Muscle of leg (tissue), 11 donors: Measurements from ENCODE around the gene SLC12A1. TPM values are rescaled to one million over a fixed set of nuclear protein-coding genes. Genes with fewer than 3 reads are reported as not detected.

ENCODE experiments used
- DNase-seq: peaks from one replicate; pipeline ENCODE4 v3.0.0; 2013
- H3K27ac ChIP-seq: one replicate; pipeline ENCODE4 v1.5.1; 2013; ENCODE audit warnings: mild to moderate bottlenecking, low read length, control low read depth
- H3K27me3 ChIP-seq: one replicate; pipeline ENCODE4 v1.6.1; 2013; ENCODE audit warnings: low read length; ENCODE audit not compliant: control insufficient read depth, insufficient read depth
- H3K36me3 ChIP-seq: one replicate; pipeline ENCODE4 v1.6.1; 2013; ENCODE audit warnings: low read length; ENCODE audit not compliant: control insufficient read depth, insufficient read depth
- H3K4me1 ChIP-seq: one replicate; pipeline ENCODE4 v1.6.1; 2013; ENCODE audit warnings: low read length; ENCODE audit not compliant: control insufficient read depth, insufficient read depth
- H3K4me3 ChIP-seq: one replicate; pipeline ENCODE4 v1.5.1; 2013; ENCODE audit warnings: low read length, control low read depth
- H3K9me3 ChIP-seq: replicated peaks from 2 replicates; pipeline ENCODE4 v1.6.1; 2013; ENCODE audit warnings: low read depth, low read length; ENCODE audit not compliant: control insufficient read depth
- WGBS: methylation state at CpG from one replicate; pipeline ENCODE4 v1.1.5; 2013; ENCODE audit warnings: missing lambda C conversion rate; ENCODE audit not compliant: insufficient coverage; 5-methylcytosine and 5-hydroxymethylcytosine counted together
- polyA plus RNA-seq, 8 donors: library from polyadenylated mRNA; unstranded; fragments of 120-200 nt; gene quantifications; one replicate each; pipeline versions ENCODE4 v1.2.1 to v1.2.3, GENCODE V29; 2013; ENCODE audit warnings: inconsistent platforms in 1 of 8, low replicate concordance in 1 of 8; ENCODE audit not compliant: insufficient read length in 8 of 8, insufficient read depth in 1 of 8
- total RNA-seq: library from RNA; stranded (reverse); fragments of 120-200 nt; gene quantifications from one replicate; pipeline ENCODE4 v1.2.4, GENCODE V29; 2013

The SLC12A1 gene
- total and polyA plus RNA-seq, 9 donors = 0.07 to 0.23 (median 0.15) TPM; not detected in 3

GRCh38 chr15:48185529-48185928, 20.6 kb upstream of the SLC12A1 start:
- Histone ChIP-seq H3K9me3 (no peaks in the 10 kb centered on the region), H3K36me3 (no peaks in the 10 kb centered on the region), H3K27ac (no peak overlapping the region), H3K27me3 (no peaks in the 10 kb centered on the region), H3K4me3 (no peak overlapping the region), H3K4me1 (no peaks in the 10 kb centered on the region)
- WGBS = no CpG with 5 or more reads among the region's 3 CpGs
- no peak for DNase-seq

- H3K4me3 ChIP-seq = no peak overlapping the region
- peaks cover under 1% of the 10 kb centered on the region for H3K27me3 ChIP-seq
- WGBS = no CpG with 5 or more reads among the region's 3 CpGs
- H3K9me3 ChIP-seq = no peaks in the 10 kb centered on the region
- no peak for DNase-seq
- H3K27ac ChIP-seq = no peak overlapping the region
- H3K36me3 ChIP-seq = no peaks in the 10 kb centered on the region
- no peaks in the 10 kb centered on the region for H3K4me1 ChIP-seq
These were observed 19.8 kb upstream of the SLC12A1 start for GRCh38 chr15:48186271-48186670.

- 0% methylated on average over 3 of the region's 15 CpGs for WGBS
- Histone ChIP-seq H3K36me3 (no peaks in the 10 kb centered on the region), H3K27ac (no peak overlapping the region), H3K4me3 (no peak overlapping the region), H3K4me1 (no peaks in the 10 kb centered on the region), H3K27me3 (peaks cover 8% of the 10 kb centered on the region), H3K9me3 (no peaks in the 10 kb centered on the region)
- DNase-seq = peak; percentile 92
These were observed 15.0 kb upstream of the SLC12A1 start for GRCh38 chr15:48190932-48191573.

- no peak within 1 kb of the TSS for H3K4me3 ChIP-seq
- H3K27me3 ChIP-seq = peaks cover 8% of the 10 kb centered on the region
- peak; percentile 1 for DNase-seq
- H3K36me3 ChIP-seq = no peaks in the 10 kb centered on the region
- no peaks in the 10 kb centered on the region for H3K9me3 ChIP-seq
- no peaks in the 10 kb centered on the region for H3K4me1 ChIP-seq
- H3K27ac ChIP-seq = no peak within 1 kb of the TSS
- WGBS = 10% methylated on average over 28 of the region's 31 CpGs
These were observed 14.4 kb upstream of the SLC12A1 start, which contains the start of gene CTXN2 for GRCh38 chr15:48191574-48192225. CTXN2 (plus strand) TSS chr15:48191665; CDS start chr15:48201301, 9,636 bp downstream.

GRCh38 chr15:48202068-48202467, 4.0 kb upstream of the SLC12A1 start:
- no peaks in the 10 kb centered on the region for H3K27me3 ChIP-seq
- H3K27ac ChIP-seq = no peak overlapping the region
- no peaks in the 10 kb centered on the region for H3K36me3 ChIP-seq
- H3K4me1 ChIP-seq = no peaks in the 10 kb centered on the region
- H3K4me3 ChIP-seq = no peak overlapping the region
- no peak for DNase-seq
- H3K9me3 ChIP-seq = no peaks in the 10 kb centered on the region
- WGBS = no CpG with 5 or more reads among the region's 1 CpG

- WGBS = no CpG with 5 or more reads among the region's 1 CpG
- Histone ChIP-seq H3K9me3 (no peaks in the 10 kb centered on the region), H3K27me3 (no peaks in the 10 kb centered on the region), H3K36me3 (no peaks in the 10 kb centered on the region), H3K4me1 (no peaks in the 10 kb centered on the region), H3K27ac (no peak overlapping the region), H3K4me3 (no peak overlapping the region)
- DNase-seq = no peak
These were observed 15.2 kb downstream of the SLC12A1 start for GRCh38 chr15:48221261-48221660.

GRCh38 chr15:48221885-48222284, 15.8 kb downstream of the SLC12A1 start:
- no peaks in the 10 kb centered on the region for H3K36me3 ChIP-seq
- no peaks in the 10 kb centered on the region for H3K4me1 ChIP-seq
- no peak overlapping the region for H3K4me3 ChIP-seq
- no peaks in the 10 kb centered on the region for H3K27me3 ChIP-seq
- H3K9me3 ChIP-seq = no peaks in the 10 kb centered on the region
- WGBS = 59% methylated on average over 2 of the region's 4 CpGs
- peak; percentile 21 for DNase-seq
- H3K27ac ChIP-seq = no peak overlapping the region

- 10% methylated on average over 1 of the region's 1 CpG for WGBS
- H3K4me1 ChIP-seq = no peaks in the 10 kb centered on the region
- H3K27ac ChIP-seq = no peak overlapping the region
- no peaks in the 10 kb centered on the region for H3K36me3 ChIP-seq
- DNase-seq = peak; percentile 30
- no peaks in the 10 kb centered on the region for H3K27me3 ChIP-seq
- no peak overlapping the region for H3K4me3 ChIP-seq
- H3K9me3 ChIP-seq = no peaks in the 10 kb centered on the region
These were observed 16.5 kb downstream of the SLC12A1 start for GRCh38 chr15:48222627-48223026.

GRCh38 chr15:48225771-48226170, 19.7 kb downstream of the SLC12A1 start:
- Histone ChIP-seq H3K4me3 (no peak overlapping the region), H3K36me3 (no peaks in the 10 kb centered on the region), H3K4me1 (no peaks in the 10 kb centered on the region), H3K27ac (no peak overlapping the region), H3K9me3 (no peaks in the 10 kb centered on the region), H3K27me3 (no peaks in the 10 kb centered on the region)
- 90% methylated on average over 2 of the region's 3 CpGs for WGBS
- no peak for DNase-seq

- no peak for DNase-seq
- Histone ChIP-seq H3K27ac (no peak overlapping the region), H3K36me3 (no peaks in the 10 kb centered on the region), H3K9me3 (no peaks in the 10 kb centered on the region), H3K4me3 (no peak overlapping the region), H3K27me3 (no peaks in the 10 kb centered on the region), H3K4me1 (no peaks in the 10 kb centered on the region)
- 69% methylated on average over 4 of the region's 5 CpGs for WGBS
These were observed 24.4 kb downstream of the SLC12A1 start for GRCh38 chr15:48230498-48230897.
